ENCODE measurements around the gene TNFSF9. TPM values are rescaled to one million over a fixed set of nuclear protein-coding genes. Genes with fewer than 3 reads are reported as not detected.

Gene TNFSF9
- total RNA-seq, 4 donors from 2014 or later = 1.5 to 3.7 TPM; not detected in 2

GRCh38 chr19:6521718-6522646 is 8.8 kb upstream of the TNFSF9 start:
- no peak for TF ChIP-seq CTCF (IDR thresholded peaks at IDR 0.05; ENCODE audit: low read depth)

GRCh38 chr19:6522712-6523111 is 8.1 kb upstream of the TNFSF9 start:
- no peak for TF ChIP-seq CTCF (IDR thresholded peaks at IDR 0.05; ENCODE audit: low read depth)

- no peak for TF ChIP-seq CTCF (IDR thresholded peaks at IDR 0.05; ENCODE audit: low read depth)
Observed at GRCh38 chr19:6524311-6524710, 6.5 kb upstream of the TNFSF9 start.

- no peak for TF ChIP-seq CTCF (IDR thresholded peaks at IDR 0.05; ENCODE audit: low read depth)
Observed at GRCh38 chr19:6527893-6528543, 2.8 kb upstream of the TNFSF9 start.

- TF ChIP-seq CTCF (IDR thresholded peaks at IDR 0.05; ENCODE audit: low read depth) = no peak
Observed at GRCh38 chr19:6528544-6529121, 2.2 kb upstream of the TNFSF9 start.

GRCh38 chr19:6529351-6529750 is 1.5 kb upstream of the TNFSF9 start:
- no peak for TF ChIP-seq CTCF (IDR thresholded peaks at IDR 0.05; ENCODE audit: low read depth)

- no peak for TF ChIP-seq CTCF (IDR thresholded peaks at IDR 0.05; ENCODE audit: low read depth)
Observed at GRCh38 chr19:6529937-6530385, 865 bp upstream of the TNFSF9 start.
